ENCODE data around the gene ZMYND12.
A peak's percentile ranks its signal among the peaks of the same experiment; 100 is the strongest.

The ZMYND12 gene

GRCh38 chr1:42429603-42430002 lies 26.2 kb downstream of the ZMYND12 start:
- TF ChIP-seq CTCF (IDR thresholded peaks at IDR 0.05; ENCODE audit: low read depth, low read length) = no peak
- no peak for DNase-seq (ENCODE audit: extremely low read depth, low read depth)

GRCh38 chr1:42427240-42427639 lies 28.6 kb downstream of the ZMYND12 start:
- TF ChIP-seq CTCF (IDR thresholded peaks at IDR 0.05; ENCODE audit: low read depth, low read length) = no peak
- no peak for DNase-seq (ENCODE audit: extremely low read depth, low read depth)

GRCh38 chr1:42424201-42424600 lies 31.6 kb downstream of the ZMYND12 start:
- no peak for DNase-seq (ENCODE audit: extremely low read depth, low read depth)
- TF ChIP-seq CTCF (IDR thresholded peaks at IDR 0.05; ENCODE audit: low read depth, low read length) = no peak

- TF ChIP-seq CTCF (IDR thresholded peaks at IDR 0.05; ENCODE audit: low read depth, low read length) = no peak
- DNase-seq (ENCODE audit: extremely low read depth, low read depth) = no peak
These were observed 32.1 kb downstream of the ZMYND12 start for GRCh38 chr1:42423681-42424080.

GRCh38 chr1:42422737-42423136 lies 33.1 kb downstream of the ZMYND12 start:
- TF ChIP-seq CTCF (IDR thresholded peaks at IDR 0.05; ENCODE audit: low read depth, low read length) = no peak

GRCh38 chr1:42420911-42421585 lies 34.8 kb downstream of the ZMYND12 start:
- DNase-seq (ENCODE audit: extremely low read depth, low read depth) = peak; percentile 27
- no peak for TF ChIP-seq CTCF (IDR thresholded peaks at IDR 0.05; ENCODE audit: low read depth, low read length)

More at GRCh38 chr1:42422737-42423136, 33.1 kb downstream of the ZMYND12 start:
- no peak for DNase-seq (ENCODE audit: extremely low read depth, low read depth)

GRCh38 chr1:42420121-42420520 lies 35.7 kb downstream of the ZMYND12 start:
- no peak for TF ChIP-seq CTCF (IDR thresholded peaks at IDR 0.05; ENCODE audit: low read depth, low read length)
- DNase-seq (ENCODE audit: extremely low read depth, low read depth) = no peak
